ENCODE results near the gene NRXN3. TPM values are rescaled to one million over a fixed set of nuclear protein-coding genes. Genes with fewer than 3 reads are reported as not detected.

Gene NRXN3
- total RNA-seq, 1 experiment from 2014 or later: 0.11 TPM

GRCh38 chr14:79134361-79134760 is 964.2 kb downstream of the NRXN3 start:
- no peak for DNase-seq (ENCODE audit: low read depth)

GRCh38 chr14:79136071-79137044 is 966.2 kb downstream of the NRXN3 start:
- DNase-seq (ENCODE audit: low read depth): no peak

GRCh38 chr14:79137045-79137430 is 966.9 kb downstream of the NRXN3 start:
- DNase-seq (ENCODE audit: low read depth): no peak

GRCh38 chr14:79137836-79138235 is 967.7 kb downstream of the NRXN3 start:
- DNase-seq (ENCODE audit: low read depth): no peak

GRCh38 chr14:79144896-79145295 is 974.7 kb downstream of the NRXN3 start:
- DNase-seq (ENCODE audit: low read depth): no peak

GRCh38 chr14:79150226-79150625 is 980.1 kb downstream of the NRXN3 start:
- DNase-seq (ENCODE audit: low read depth): no peak

GRCh38 chr14:79157369-79157768 is 987.2 kb downstream of the NRXN3 start:
- no peak for DNase-seq (ENCODE audit: low read depth)

GRCh38 chr14:79161571-79161970 is 991.4 kb downstream of the NRXN3 start:
- no peak for DNase-seq (ENCODE audit: low read depth)

GRCh38 chr14:79162833-79163232 is 992.7 kb downstream of the NRXN3 start:
- no peak for DNase-seq (ENCODE audit: low read depth)

- DNase-seq (ENCODE audit: low read depth): no peak
These were observed 995.4 kb downstream of the NRXN3 start for GRCh38 chr14:79165471-79166090.

- DNase-seq (ENCODE audit: low read depth): no peak
These were observed 996.0 kb downstream of the NRXN3 start for GRCh38 chr14:79166171-79166570.

GRCh38 chr14:79167957-79168356 is 997.8 kb downstream of the NRXN3 start:
- no peak for DNase-seq (ENCODE audit: low read depth)

- DNase-seq (ENCODE audit: low read depth): no peak
These were observed 1005.5 kb downstream of the NRXN3 start for GRCh38 chr14:79175671-79176070.

- DNase-seq (ENCODE audit: low read depth): no peak
These were observed 1006.9 kb downstream of the NRXN3 start for GRCh38 chr14:79177106-79177505.

GRCh38 chr14:79178719-79179118 is 1008.5 kb downstream of the NRXN3 start:
- DNase-seq (ENCODE audit: low read depth): no peak

GRCh38 chr14:79179985-79180384 is 1009.8 kb downstream of the NRXN3 start:
- no peak for DNase-seq (ENCODE audit: low read depth)

GRCh38 chr14:79180656-79181055 is 1010.5 kb downstream of the NRXN3 start:
- no peak for DNase-seq (ENCODE audit: low read depth)

GRCh38 chr14:79186523-79186922 is 1016.4 kb downstream of the NRXN3 start:
- DNase-seq (ENCODE audit: low read depth): no peak

GRCh38 chr14:79193689-79194477 is 1023.7 kb downstream of the NRXN3 start:
- DNase-seq (ENCODE audit: low read depth): no peak

GRCh38 chr14:79196216-79196615 is 1026.0 kb downstream of the NRXN3 start:
- DNase-seq (ENCODE audit: low read depth): no peak

GRCh38 chr14:79197516-79197915 is 1027.3 kb downstream of the NRXN3 start:
- DNase-seq (ENCODE audit: low read depth): no peak

GRCh38 chr14:79199217-79199616 is 1029.0 kb downstream of the NRXN3 start:
- no peak for DNase-seq (ENCODE audit: low read depth)
